Measurements from ENCODE around the gene MED13L. TPM values are rescaled to one million over a fixed set of nuclear protein-coding genes. Genes with fewer than 3 reads are reported as not detected.

The MED13L gene
- total and polyA plus RNA-seq, 2 of the 8 experiments (the other 6 are each of a cell fraction or from before 2014, with no cell fraction given) = 15.9 to 51.7 TPM

GRCh38 chr12:116183741-116184141 lies 93.8 kb downstream of the MED13L start:
- H2BK15ac ChIP-seq (ENCODE audit: low read length) = no peak overlapping the region
- H4K8ac ChIP-seq (ENCODE audit: extremely low read depth, insufficient read depth, low read length) = no peak overlapping the region
- no peaks in the 10 kb centered on the region; the same call in 1 of the 2 replicates for H3K23me2 ChIP-seq (ENCODE audit: low read depth, low read length)
- no peaks in the 10 kb centered on the region for H3K4me1 ChIP-seq (replicated peaks in 1 of 4; ENCODE audit: control insufficient read depth in 3 of 4, insufficient read depth in 4 of 4, low read length in 3 of 4)
- H3K14ac ChIP-seq (ENCODE audit: insufficient read length) = no peak overlapping the region
- no peaks in the 10 kb centered on the region for H3K36me3 ChIP-seq (ENCODE audit: control insufficient read depth in 2 of 4, insufficient read depth in 4 of 4, low read length in 3 of 4)
- H3K79me2 ChIP-seq (ENCODE audit: control insufficient read depth in 1 of 2, insufficient read depth in 2 of 2, low read length in 2 of 2) = peaks cover 0 to 86% of the 10 kb centered on the region in 2 experiments; a peak in 3 of 4 replicates
- H2BK120ac ChIP-seq (replicated peaks; ENCODE audit: low read depth, low read length) = no peak overlapping the region
- H4K91ac ChIP-seq (replicated peaks; ENCODE audit: insufficient read length, low read length) = no peak overlapping the region
- peaks cover 0 to 1% (median 0%) of the 10 kb centered on the region in 4 experiments; a peak in 1 of 7 replicates for H3K27me3 ChIP-seq (replicated peaks in 1 of 4; ENCODE audit: control insufficient read depth in 3 of 4, extremely low read depth in 1 of 4, insufficient read depth in 3 of 4, low read length in 3 of 4)
- no peak overlapping the region for H4K5ac ChIP-seq (ENCODE audit: insufficient read length, low read depth, low read length)
- H3K4me3 ChIP-seq (ENCODE audit: extremely low read depth in 1 of 4, insufficient read depth in 2 of 4, low read depth in 3 of 4, low read length in 4 of 4) = no peak overlapping the region
- ChIA-PET POLR2A (ENCODE audit: partially characterized antibody) (no interaction called here), CTCF (ENCODE audit: partially characterized antibody) (no interaction called here)
- H2BK12ac ChIP-seq (ENCODE audit: low read depth, low read length) = no peak overlapping the region
- no peaks in the 10 kb centered on the region for H3K9me3 ChIP-seq (ENCODE audit: insufficient read depth in 2 of 2, low read depth in 1 of 2, low read length in 1 of 2)
- TF ChIP-seq RFX5 (IDR thresholded peaks at IDR 0.05; ENCODE audit: borderline replicate concordance, low read depth, low read length) (no peak), CEBPB (IDR thresholded peaks at IDR 0.05; ENCODE audit: low read depth, low read length) (no peak), BCL11A (IDR thresholded peaks at IDR 0.05; ENCODE audit: low read depth in 2 of 2, low read length in 2 of 2) (no peak), E2F6 (IDR thresholded peaks at IDR 0.05) (no peak), ZNF274 (IDR thresholded peaks at IDR 0.05; ENCODE audit: borderline replicate concordance, extremely low read depth, low read length) (no peak), CTBP2 (IDR thresholded peaks at IDR 0.05; ENCODE audit: borderline replicate concordance, insufficient read depth, insufficient read length, low read length) (no peak), CREB1 (IDR thresholded peaks at IDR 0.05) (no peak), SAP30 (IDR thresholded peaks at IDR 0.05; ENCODE audit: insufficient read depth, insufficient replicate concordance, low read length) (no peak), RXRA (IDR thresholded peaks at IDR 0.05; ENCODE audit: insufficient read depth, low read depth, low read length) (no peak), USF2 (IDR thresholded peaks at IDR 0.05; ENCODE audit: low read length) (no peak), CHD2 (IDR thresholded peaks at IDR 0.05; ENCODE audit: low read length) (no peak), HDAC6 (IDR thresholded peaks at IDR 0.05; ENCODE audit: low read depth, low read length) (no peak), POU5F1 (IDR thresholded peaks at IDR 0.05; ENCODE audit: low read depth, low read length) (no peak), SIRT6 (IDR thresholded peaks at IDR 0.05; ENCODE audit: low read length) (no peak), GTF2F1 (IDR thresholded peaks at IDR 0.05; ENCODE audit: borderline replicate concordance, low read depth, low read length) (no peak)
- H2AFZ ChIP-seq (ENCODE audit: low read length) = no peak overlapping the region
- H4K20me1 ChIP-seq (replicated peaks in 1 of 2; ENCODE audit: control insufficient read depth in 1 of 2, insufficient read depth in 2 of 2, low read length in 2 of 2) = peaks cover 6 to 7% of the 10 kb centered on the region in 2 experiments
- no peak overlapping the region for H3K4ac ChIP-seq (replicated peaks; ENCODE audit: insufficient read length, low read depth, low read length)
- H3K4me2 ChIP-seq (ENCODE audit: insufficient read depth in 1 of 2, low read depth in 2 of 2, low read length in 2 of 2) = no peak overlapping the region
- no peak overlapping the region for H2BK5ac ChIP-seq (ENCODE audit: low read depth, low read length)
- no peak overlapping the region for H2AK5ac ChIP-seq (ENCODE audit: low read depth, low read length)
- no peak overlapping the region for H3K23ac ChIP-seq (ENCODE audit: insufficient read length)
- DNase-seq (ENCODE audit: low read depth in 1 of 2, low spot score in 2 of 2) (no peak), FAIRE-seq (no peak)
- no peak overlapping the region for H3K18ac ChIP-seq (ENCODE audit: extremely low read depth, low read length)
- H2BK20ac ChIP-seq (ENCODE audit: low read length) = no peak overlapping the region
- H3K9ac ChIP-seq (replicated peaks in 1 of 4; ENCODE audit: extremely low read depth in 1 of 4, low read depth in 3 of 4, low read length in 3 of 4) = no peak overlapping the region
- H3K27ac ChIP-seq (ENCODE audit: low read depth, low read length) = no peak overlapping the region
- no peaks in the 10 kb centered on the region for H3K79me1 ChIP-seq (ENCODE audit: low read depth, low read length)
- H3K56ac ChIP-seq (replicated peaks; ENCODE audit: insufficient read length, low read depth, low read length) = no peak overlapping the region
